IPS-18c (cell line): Measurements from ENCODE around the gene ATXN10.
A peak's percentile ranks its signal among the peaks of the same experiment; 100 is the strongest.

Source experiments
- H3K4me3 ChIP-seq: 2 replicates; pipeline ENCODE4 v1.7.0; 2013; ENCODE audit warnings: low read depth, mild to moderate bottlenecking, low read length, moderate library complexity; ENCODE audit not compliant: insufficient read depth
- H3K9me3 ChIP-seq: one replicate; pipeline ENCODE4 v1.6.1; 2013; ENCODE audit warnings: mild to moderate bottlenecking, low read length, moderate library complexity; ENCODE audit not compliant: control insufficient read depth, insufficient read depth

ATXN10 gene

DNA sequence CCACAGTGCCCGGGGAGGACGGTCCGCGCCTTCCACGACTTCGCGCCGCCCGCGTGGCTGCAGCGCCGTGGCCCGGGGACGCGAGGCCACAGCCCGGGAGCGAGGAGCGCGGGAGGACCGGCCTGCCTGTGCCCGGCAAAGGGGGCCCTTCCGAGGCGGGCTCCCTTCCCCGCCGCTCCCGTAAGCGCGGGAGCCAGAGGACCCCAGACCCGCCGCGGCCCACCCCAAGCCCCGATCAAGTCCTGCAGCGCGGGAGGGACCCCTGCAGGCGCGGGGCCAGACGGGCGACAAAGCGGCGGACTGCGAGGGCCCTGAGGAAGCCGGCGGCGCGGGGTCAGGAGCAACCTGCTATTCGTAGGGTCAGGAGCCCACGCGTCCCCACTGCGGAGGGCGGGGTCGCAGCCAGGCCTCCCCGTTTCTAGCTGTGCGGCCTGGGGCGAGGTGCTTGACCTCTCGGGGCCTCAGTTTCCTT is 195.0 kb downstream of the ATXN10 start:
- peak overlapping the region; percentile 46 for H3K4me3 ChIP-seq
- H3K9me3 ChIP-seq: no peaks in the 10 kb centered on the region

DNA sequence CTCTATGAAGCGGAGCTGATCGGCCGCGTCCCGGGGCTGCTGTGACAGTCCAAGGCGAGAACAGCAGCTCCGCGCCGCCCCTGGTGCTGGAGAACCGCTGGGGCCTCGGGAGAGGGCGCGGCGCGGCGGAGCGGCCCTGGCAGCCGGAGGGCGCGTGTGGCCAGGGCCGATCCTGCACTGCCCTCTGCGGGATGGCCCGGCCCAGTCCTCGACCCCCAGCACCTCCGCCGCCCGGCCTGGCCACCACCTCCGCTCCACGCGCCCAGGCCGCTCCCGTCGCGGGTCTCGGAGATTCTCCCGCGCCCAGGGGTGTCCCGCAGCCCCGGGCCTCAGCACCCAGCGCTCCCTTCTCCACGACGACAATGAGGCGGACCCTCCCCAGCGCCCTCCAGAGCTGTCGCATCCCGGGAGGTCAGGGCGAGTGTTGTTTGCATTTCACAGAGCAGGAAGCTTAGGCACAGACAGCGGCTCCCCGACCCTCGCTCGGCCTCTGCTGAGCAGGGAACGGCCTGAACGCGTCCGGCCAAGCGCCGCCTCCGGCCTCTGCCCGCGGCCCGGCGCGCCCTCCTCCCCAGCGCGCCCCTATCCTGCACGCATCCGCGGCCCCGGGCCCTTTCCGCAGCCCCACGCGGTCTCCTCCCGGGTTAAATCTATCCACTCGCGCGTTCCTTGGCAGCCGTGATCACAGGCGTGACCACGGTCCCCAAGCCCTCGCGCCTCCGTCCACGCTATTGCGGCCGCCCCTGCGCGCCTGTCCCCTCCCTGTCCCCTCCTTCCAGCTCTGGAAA is 195.7 kb downstream of the ATXN10 start:
- H3K9me3 ChIP-seq: no peaks in the 10 kb centered on the region
- H3K4me3 ChIP-seq: peak overlapping the region; percentile 46

DNA sequence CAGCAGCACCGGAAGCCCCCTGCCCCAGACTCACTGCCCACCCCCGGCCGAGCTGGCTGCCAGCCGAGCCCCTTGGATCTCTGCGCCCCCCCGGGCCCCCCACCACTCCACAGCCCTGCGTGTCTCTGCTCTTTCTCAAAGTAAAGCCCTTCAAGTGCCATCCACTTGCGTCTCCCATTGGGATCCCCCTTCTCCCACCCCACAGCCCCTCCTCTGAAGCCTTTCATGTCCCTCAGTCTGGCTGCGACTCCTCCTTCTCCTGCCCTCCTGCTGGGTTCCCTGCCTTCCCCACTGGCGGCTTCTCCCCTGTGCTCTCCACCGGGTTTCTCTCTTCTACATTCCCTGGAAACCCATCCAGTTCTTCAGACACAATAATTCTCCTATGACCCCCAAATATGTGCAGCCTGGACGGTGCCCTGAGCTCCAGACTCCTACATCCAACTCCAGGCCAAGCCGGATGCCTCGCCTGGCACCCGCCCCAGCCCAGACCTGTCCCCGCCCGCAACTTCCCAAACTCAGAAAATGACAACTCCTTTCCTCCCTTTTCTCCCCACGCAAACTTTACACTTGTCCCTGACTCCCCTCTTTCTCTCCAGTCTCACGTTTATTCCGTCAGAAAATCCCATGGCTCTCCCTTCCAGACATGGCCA is 196.4 kb downstream of the ATXN10 start:
- no peak overlapping the region for H3K4me3 ChIP-seq

DNA sequence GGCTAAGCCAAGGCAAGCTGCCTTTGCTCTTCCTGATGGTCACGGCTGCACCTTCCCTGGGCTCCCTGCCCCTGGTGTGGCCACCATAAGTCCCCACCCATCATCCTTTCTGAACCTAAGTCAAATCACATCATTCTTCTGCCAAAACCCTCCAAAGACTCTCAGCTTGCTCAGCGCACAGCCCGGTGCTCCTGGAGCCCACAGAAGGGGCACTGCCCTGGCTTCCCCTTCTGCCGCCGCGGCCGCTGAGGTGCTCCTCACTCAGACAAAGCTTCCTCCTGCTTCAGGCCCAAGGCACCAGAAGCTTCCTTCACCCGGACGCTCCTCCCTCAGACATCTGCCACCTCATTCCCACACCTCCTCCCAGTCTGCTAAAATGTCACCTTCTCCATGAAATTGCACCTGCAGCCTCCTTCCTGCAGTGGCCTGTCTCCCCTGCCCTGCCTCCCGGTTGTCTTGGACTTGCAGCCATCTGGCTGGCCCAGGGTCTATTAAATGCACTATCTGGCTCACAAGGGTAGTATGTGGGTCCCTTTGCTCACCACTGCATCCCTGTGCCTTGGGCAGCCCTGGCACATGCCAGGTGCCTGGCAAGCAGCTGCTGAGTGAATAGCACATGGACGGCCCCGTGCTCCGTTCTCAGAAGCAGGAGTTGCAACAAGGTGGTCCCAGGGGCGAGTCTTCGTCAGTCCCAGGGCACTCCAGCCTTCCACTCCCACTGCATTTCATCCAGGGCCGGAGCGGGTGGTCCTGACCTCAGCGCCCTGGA is 197.1 kb downstream of the ATXN10 start:
- Histone ChIP-seq H3K9me3 (no peaks in the 10 kb centered on the region), H3K4me3 (no peak overlapping the region)

More for the DNA sequence above, 196.4 kb downstream of the ATXN10 start:
- H3K9me3 ChIP-seq: no peaks in the 10 kb centered on the region

DNA sequence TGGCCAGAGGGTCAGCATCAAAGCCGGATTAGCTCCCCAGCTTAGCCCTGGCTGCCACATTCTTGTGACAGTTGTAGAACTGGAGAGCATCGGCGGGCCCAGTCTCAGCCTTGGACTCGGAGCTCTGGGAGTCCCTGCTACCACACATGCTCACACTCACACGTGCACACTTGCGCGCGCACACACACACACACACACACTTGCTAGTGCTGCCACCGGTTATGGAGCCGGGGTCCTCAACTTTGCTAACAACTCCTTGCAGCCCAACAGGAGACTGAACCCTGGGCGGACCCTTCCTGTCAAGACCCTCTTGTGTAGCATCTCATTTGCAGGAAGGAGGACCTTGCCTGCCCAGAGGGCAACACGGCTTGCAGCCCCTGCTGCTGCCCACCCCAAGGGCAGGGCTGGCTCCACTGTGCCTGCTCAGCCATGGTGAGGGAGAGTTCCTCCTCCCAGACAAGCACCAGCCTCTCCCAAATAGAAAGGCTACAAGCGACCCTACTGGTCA is 197.8 kb downstream of the ATXN10 start:
- no peaks in the 10 kb centered on the region for H3K9me3 ChIP-seq
- H3K4me3 ChIP-seq: no peak overlapping the region

DNA sequence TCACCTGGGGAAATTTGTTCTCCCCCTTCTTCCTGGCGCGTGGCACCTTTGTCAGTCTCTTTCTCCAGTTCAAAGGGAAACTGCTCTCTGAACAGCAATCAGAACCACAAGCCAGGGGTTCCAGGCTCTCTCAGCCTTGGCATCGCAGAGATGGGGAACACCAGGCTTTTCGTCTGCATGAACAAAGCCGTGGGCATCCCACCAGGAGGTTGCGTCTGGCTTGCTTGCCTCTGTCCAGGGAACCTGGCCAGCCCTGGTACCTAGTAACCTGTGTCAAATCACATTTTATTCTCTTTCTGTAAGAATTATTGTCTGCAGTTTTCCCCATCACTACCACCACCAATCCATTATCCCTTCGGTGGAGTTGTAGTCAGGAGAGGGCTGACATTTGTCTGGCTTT is 198.4 kb downstream of the ATXN10 start:
- Histone ChIP-seq H3K4me3 (no peak overlapping the region), H3K9me3 (no peaks in the 10 kb centered on the region)

DNA sequence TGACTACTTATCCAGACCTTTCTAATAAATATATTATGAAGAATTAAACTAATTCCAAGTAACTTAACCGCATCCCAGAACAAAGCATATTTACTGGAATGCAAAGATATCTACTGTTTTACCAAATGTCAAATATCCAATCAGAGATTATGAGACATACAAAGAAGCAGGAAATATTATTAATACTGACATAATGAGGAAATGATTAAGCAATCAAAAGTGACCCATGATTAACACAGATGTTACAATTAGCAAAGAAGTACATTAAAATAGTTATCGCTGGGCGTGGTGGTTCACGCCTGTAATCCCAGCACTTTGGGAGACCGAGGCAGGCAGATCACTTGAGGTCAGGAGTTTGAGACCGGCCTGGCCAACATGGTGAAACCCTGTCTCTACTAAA is 200.1 kb downstream of the ATXN10 start:
- no peak overlapping the region for H3K4me3 ChIP-seq
- H3K9me3 ChIP-seq: no peaks in the 10 kb centered on the region

DNA sequence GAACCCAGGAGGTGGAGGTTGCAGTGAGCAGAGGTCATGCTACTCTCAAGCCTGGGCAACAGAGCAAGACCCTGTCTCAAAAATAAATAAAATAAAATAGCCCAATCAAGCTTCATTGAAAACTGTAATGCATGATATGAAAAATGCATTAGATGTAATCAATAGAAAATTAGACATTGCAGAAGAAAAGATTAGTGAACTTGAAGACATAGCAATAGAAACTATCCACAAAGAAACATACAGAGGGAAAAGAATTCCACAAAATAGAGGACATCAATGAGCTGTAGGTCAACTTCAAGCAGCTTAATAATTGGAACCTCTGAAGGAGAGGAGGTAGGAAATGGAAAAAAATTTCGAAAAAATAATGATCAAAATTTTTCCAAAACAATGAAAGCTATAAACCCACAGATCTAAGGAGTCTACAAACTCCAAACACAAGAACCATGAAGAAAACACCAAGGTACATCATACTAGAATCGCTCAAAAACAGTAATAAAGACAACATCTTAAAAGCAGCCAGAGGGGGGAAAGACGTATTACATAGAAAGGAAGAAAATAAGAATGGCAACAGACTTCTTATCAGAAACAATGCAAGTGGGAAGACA is 201.1 kb downstream of the ATXN10 start:
- no peaks in the 10 kb centered on the region for H3K9me3 ChIP-seq
- no peak overlapping the region for H3K4me3 ChIP-seq

DNA sequence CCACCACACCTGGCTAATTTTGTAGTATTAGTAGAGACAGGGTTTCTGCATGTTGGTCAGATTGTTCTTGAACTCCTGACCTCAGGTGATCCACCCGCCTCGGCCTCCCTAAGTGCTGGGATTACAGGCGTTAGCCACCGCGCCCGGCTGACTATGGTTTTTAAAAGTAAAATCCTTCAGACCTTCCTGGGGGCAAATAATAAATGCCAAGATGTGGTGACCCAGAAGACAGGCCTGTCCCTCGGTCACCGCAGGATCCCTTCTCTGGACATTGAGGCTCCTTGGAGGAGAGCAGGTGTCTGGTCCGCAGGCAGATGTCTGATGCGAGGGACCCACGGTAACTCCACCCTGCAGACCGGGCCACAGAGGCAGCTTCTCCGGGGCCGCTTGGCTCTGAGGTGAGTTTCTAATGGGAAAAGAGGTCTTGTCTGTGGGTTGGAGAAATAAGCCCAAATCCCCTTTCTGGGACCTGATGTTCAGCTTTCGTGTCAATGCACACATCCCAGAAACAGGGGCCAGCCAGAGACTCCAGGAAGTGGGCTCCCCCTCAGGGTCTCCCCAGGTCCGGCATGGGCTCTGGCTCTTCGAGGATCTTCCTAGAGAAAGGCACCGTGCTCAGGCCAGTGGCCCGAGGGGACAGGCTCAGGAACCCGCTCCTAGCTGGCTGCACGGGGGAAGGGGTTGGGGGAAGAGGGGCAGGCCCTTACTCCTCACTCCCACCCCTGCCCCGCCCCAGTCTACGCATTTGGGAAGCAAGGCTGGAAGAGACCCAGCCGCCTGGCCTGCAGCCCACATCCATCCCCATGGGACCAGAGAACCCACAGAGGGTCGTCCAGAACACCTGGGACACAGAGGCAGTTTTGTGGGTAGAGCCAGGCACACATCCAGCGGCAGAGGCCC is 204.8 kb downstream of the ATXN10 start:
- H3K9me3 ChIP-seq: no peaks in the 10 kb centered on the region

DNA sequence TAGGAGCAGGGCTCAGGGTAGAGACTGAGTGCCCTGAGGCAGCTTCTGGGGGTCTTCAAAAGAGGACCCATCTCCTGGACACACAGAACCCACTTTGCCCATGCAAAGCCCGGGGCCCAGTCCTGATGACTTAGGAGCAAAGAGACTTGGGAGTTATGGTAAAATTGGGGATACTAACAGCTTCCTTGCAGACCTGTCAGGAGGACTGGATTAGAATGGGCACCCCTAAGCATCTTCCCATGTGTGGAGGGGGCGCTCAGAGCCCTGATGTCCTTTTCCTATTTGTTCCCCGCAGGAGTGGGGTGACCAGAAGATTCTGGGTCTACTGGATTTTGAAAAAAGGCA is 205.4 kb downstream of the ATXN10 start:
- Histone ChIP-seq H3K4me3 (no peak overlapping the region), H3K9me3 (no peaks in the 10 kb centered on the region)

More for the DNA sequence above, 204.8 kb downstream of the ATXN10 start:
- no peak overlapping the region for H3K4me3 ChIP-seq

DNA sequence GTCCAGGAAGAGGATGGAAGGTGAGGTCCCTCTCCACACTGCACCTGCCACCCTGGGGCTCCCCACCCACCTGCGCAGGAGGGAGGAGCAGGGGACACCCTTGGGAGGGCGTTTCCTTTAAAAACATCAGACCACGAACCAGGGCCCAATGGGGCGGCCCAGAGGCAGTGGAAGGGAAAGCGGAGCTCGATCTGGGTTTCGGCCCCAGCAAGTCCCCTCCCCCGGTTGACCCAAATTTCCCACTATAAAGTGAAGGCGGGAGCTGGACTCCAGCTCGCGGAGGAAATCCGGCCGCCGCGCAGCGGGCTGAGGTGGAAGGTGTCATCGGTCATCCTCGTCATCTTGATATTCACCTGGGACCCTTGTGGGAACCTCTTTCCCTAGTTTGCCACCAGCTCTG is 206.0 kb downstream of the ATXN10 start:
- Histone ChIP-seq H3K4me3 (no peak overlapping the region), H3K9me3 (no peaks in the 10 kb centered on the region)

DNA sequence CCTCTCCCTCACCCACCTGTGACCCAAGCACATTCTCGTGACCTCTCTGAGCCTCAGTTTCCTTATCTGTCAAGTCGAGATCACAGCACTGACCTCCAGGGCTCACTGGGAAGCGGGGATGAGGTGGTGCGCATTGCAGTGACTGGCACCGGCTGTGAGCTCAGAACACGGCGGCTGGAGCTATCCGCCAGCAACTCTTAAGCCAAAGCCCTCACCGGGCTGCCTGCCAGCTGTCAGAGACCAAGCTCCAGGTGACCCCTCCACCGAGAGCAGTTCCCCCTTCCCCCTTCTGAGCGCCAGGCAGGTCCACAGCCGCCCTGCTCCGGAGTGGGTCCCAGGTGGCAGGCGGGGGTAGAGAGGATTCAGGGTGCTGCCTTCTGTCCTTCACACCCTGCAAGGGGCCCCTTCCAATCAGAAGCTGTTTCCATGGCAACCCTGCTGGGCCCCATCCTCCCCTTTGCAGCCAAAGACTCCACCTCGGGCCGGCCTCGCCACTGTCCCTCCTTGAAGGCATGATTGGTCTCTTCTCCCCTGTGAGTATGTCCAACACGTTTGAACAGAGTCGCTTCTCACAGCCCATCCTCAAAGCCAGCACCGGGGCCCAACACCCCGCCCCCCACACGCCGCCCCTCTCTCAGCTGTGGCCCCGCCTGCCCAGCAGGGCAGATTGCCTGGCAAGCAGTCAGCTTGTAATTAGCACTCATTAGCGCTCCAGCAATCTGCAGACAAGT is 206.6 kb downstream of the ATXN10 start:
- H3K4me3 ChIP-seq: no peak overlapping the region
- peaks cover 2% of the 10 kb centered on the region for H3K9me3 ChIP-seq

DNA sequence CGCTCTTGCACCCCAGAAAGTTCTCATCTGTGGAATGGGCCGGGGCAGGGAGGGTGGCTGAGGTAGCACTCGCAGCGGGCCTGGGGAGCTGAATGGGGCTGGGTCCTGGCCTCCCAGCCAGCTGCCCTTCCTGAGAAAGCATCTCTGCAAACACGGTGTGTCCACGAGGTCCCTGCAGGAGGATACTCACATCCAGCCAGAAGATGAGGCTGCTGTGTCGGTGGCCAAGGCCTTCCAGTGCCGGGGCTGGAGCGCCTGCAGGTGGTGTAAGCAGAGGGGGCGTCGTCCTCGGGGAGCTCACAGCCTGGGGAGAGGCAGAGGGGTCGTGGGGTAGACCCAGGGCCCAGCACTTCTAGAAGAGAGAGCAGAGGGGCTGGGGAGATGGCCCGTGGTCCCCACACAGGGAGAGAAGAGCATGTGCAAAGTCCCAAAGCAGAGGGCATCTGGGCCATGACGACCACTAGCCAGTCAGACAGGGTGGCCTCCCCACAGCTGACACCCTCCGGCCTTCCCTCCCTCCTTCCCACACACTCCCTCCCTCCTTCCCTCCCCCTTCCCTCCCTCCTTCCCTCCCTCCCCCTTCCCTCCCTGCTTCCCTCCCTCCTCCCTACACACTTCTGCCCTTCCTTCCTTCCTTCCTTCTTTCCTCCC is 207.4 kb downstream of the ATXN10 start:
- H3K9me3 ChIP-seq: peaks cover 2% of the 10 kb centered on the region
- H3K4me3 ChIP-seq: no peak overlapping the region

DNA sequence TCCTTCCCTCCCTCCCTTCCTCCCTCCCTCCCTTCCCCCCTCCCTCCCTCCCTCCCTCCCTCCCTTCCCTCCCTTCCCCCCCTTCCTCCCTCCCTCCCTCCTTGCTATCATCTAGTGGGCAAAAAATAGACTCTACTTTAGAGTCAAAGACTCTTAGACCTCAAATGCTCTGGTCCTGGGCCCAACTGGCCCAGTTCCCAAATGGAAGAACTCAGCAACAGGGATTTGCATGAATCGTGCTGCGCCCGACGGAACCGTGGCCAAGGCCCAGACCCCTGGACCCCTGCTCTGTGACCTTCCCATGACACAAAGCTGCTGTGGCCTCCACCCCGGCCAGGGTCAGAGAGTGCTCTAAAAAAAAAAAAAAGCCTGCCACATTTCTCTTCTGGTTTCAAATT is 207.9 kb downstream of the ATXN10 start:
- H3K9me3 ChIP-seq: peaks cover 2% of the 10 kb centered on the region
- no peak overlapping the region for H3K4me3 ChIP-seq

DNA sequence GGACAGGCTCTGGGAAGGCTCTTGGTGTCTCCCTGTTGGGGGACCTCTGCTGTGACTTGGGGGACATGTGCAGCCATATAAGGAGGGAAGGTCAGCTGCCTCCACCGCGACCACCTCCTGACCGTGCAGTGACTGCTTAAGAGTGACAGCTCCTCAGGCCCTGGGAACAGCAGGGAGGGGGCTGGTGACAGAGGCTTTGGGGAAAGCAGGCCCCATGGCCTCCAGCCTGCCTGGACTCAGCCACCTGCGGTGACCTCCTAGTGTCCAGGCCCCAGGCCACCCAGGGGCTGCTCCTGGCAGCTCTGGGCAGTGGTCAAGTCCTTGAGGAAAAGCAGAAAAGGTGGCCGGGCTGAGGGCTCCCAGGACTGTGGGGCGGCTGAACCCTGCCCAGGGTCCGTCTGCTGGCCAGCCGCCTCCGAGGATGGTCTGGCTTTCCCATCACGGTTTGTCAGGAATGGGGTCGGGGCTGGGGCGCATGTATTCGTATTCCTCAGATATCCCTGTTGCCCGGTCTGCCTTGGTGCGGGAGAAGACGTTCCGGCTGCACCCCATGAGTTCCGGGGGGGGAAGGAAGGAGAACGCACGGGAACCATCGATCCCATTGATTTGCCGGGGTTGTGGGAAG is 208.6 kb downstream of the ATXN10 start:
- H3K4me3 ChIP-seq: no peak overlapping the region

More for the DNA sequence above, 208.6 kb downstream of the ATXN10 start:
- peaks cover 2% of the 10 kb centered on the region for H3K9me3 ChIP-seq
